ENCODE data around the gene MSN. TPM values are rescaled to one million over a fixed set of nuclear protein-coding genes. Genes with fewer than 3 reads are reported as not detected.

MSN gene
- 359 and 464 TPM in 2 replicates for total RNA-seq

GRCh38 chrX:65667503-65668376 is at the start of gene MSN:
TSS of gene MSN (plus strand) at chrX:65667654. CDS start at chrX:65667842, 188 bp downstream.

Other genes with a start within 250 kb of the MSN start
- 29.6 TPM in 2 replicates for gene LAS1L, start 132.9 kb upstream of the MSN start, total RNA-seq

All from epithelial cell of umbilical artery (primary cell).